ENCODE measurements around the gene RBM20. TPM values are rescaled to one million over a fixed set of nuclear protein-coding genes. Genes with fewer than 3 reads are reported as not detected.
A peak's percentile ranks its signal among the peaks of the same experiment; 100 is the strongest.

The RBM20 gene
- total RNA-seq, 1 experiment from 2014 or later, result 16.5 TPM

GRCh38 chr10:110845192-110845755 is 201.1 kb downstream of the RBM20 start:
- H3K4me1 ChIP-seq (replicated peaks), result peaks cover 3% of the 10 kb centered on the region
- no peak overlapping the region for H3K4me3 ChIP-seq
- H3K27ac ChIP-seq, result no peak overlapping the region
- H3K36me3 ChIP-seq, result no peaks in the 10 kb centered on the region
- H3K9me3 ChIP-seq (replicated peaks), result no peaks in the 10 kb centered on the region
- no peak for DNase-seq (ENCODE audit: low read depth in 1 of 2, low spot score in 2 of 2)
- no peaks in the 10 kb centered on the region for H3K27me3 ChIP-seq (replicated peaks)

GRCh38 chr10:110845756-110846620 is 201.9 kb downstream of the RBM20 start:
- Histone ChIP-seq H3K27me3 (replicated peaks) (no peaks in the 10 kb centered on the region), H3K36me3 (no peaks in the 10 kb centered on the region)

DNA sequence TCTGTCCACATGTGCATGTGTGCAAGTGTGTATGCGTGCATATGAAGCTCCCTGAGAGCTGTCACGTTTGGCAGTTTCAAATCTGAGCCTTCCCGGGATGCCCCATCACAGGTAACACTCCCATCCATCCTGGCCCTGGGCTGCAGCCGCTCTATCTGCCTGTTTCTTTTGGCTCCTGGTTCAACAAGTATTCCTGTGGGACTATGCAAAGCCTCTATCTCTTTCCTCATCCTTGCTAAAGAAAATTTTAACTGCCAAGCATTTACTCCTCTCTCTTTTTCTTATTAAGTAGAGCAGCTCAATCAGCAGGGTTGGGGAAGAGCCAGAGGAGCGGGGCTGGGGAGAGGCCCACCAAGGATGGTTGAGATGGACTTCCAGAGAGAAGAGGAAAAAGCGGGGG is 203.2 kb downstream of the RBM20 start:
- Histone ChIP-seq H3K9me3 (replicated peaks) (no peaks in the 10 kb centered on the region), H3K27me3 (replicated peaks) (no peaks in the 10 kb centered on the region), H3K36me3 (no peaks in the 10 kb centered on the region), H3K4me1 (replicated peaks) (peaks cover 13% of the 10 kb centered on the region), H3K4me3 (no peak overlapping the region), H3K27ac (no peak overlapping the region)
- no peak for DNase-seq (ENCODE audit: low read depth in 1 of 2, low spot score in 2 of 2)

More at GRCh38 chr10:110845756-110846620, 201.9 kb downstream of the RBM20 start:
- no peak overlapping the region for H3K4me3 ChIP-seq
- DNase-seq (ENCODE audit: low read depth in 1 of 2, low spot score in 2 of 2), result no peak
- no peak overlapping the region for H3K27ac ChIP-seq
- peaks cover 10% of the 10 kb centered on the region for H3K4me1 ChIP-seq (replicated peaks)
- no peaks in the 10 kb centered on the region for H3K9me3 ChIP-seq (replicated peaks)

- DNase-seq (ENCODE audit: low read depth in 1 of 2, low spot score in 2 of 2), result no peak
- Histone ChIP-seq H3K27ac (no peak overlapping the region), H3K27me3 (replicated peaks) (no peaks in the 10 kb centered on the region), H3K36me3 (no peaks in the 10 kb centered on the region), H3K4me3 (no peak overlapping the region), H3K4me1 (replicated peaks) (peaks cover 13% of the 10 kb centered on the region), H3K9me3 (replicated peaks) (no peaks in the 10 kb centered on the region)
These were observed 204.0 kb downstream of the RBM20 start for GRCh38 chr10:110848106-110848505.

DNA sequence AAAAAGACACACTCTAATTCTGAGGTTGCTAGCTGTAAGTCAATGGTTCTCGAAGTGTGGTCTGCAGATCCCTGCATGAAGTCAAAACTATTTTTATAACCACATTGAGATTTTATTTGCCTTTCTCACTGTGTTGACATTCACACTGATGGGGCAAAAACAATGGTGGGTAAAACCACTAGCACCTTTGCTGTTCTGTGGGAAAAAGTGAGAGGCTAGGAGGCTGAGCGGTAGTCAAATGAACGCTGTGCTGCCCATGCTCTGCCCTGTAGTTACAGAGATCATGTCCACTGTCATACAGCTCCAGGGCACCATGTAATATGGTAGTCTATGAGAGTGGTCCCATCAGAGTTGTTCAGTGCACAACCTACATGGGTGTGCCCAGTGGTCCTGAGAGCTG is 206.0 kb downstream of the RBM20 start:
- H3K27ac ChIP-seq, result no peak overlapping the region
- peak in 1 of 2 experiments; percentile 27 for DNase-seq (ENCODE audit: low read depth in 1 of 2, low spot score in 2 of 2)
- no peaks in the 10 kb centered on the region for H3K27me3 ChIP-seq (replicated peaks)
- no peak overlapping the region for H3K4me3 ChIP-seq
- peaks cover 13% of the 10 kb centered on the region for H3K4me1 ChIP-seq (replicated peaks)
- no peaks in the 10 kb centered on the region for H3K9me3 ChIP-seq (replicated peaks)
- no peaks in the 10 kb centered on the region for H3K36me3 ChIP-seq

- H3K27ac ChIP-seq, result 0 out of 2 replicates have a peak overlapping the region, but pooled peaks have one; percentile 4
- no peak overlapping the region for H3K4me3 ChIP-seq
- H3K27me3 ChIP-seq (replicated peaks), result no peaks in the 10 kb centered on the region
- H3K36me3 ChIP-seq, result no peaks in the 10 kb centered on the region
- H3K9me3 ChIP-seq (replicated peaks), result no peaks in the 10 kb centered on the region
- peaks cover 13% of the 10 kb centered on the region for H3K4me1 ChIP-seq (replicated peaks)
- DNase-seq (ENCODE audit: low read depth in 1 of 2, low spot score in 2 of 2), result peak in 1 of 2 experiments; percentile 29
These were observed 207.0 kb downstream of the RBM20 start for GRCh38 chr10:110851020-110851612.

GRCh38 chr10:110852255-110852896 is 208.2 kb downstream of the RBM20 start:
- no peak for DNase-seq (ENCODE audit: low read depth in 1 of 2, low spot score in 2 of 2)

DNA sequence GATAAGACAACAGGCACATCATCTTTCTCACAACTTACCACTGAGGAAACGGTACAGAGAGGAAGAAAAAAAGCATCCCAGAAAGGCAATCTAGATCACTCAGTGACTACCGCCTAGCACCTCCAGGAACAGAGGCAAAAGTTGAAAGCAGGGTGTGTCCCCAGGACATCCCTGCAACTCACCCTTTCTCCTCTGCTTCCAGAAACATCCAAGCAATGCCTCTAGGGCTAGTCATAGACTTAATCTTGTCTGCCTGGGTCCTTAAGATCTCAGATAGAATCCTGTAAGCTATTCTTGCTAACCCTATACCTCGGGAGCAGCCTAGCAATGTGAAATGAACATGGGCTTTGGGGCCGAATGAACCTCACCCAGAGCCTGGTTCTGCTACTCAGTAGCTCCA is 208.8 kb downstream of the RBM20 start:
- no peaks in the 10 kb centered on the region for H3K9me3 ChIP-seq (replicated peaks)
- no peak overlapping the region for H3K27ac ChIP-seq
- DNase-seq (ENCODE audit: low read depth in 1 of 2, low spot score in 2 of 2), result no peak
- H3K27me3 ChIP-seq (replicated peaks), result no peaks in the 10 kb centered on the region
- no peaks in the 10 kb centered on the region for H3K36me3 ChIP-seq
- H3K4me3 ChIP-seq, result no peak overlapping the region
- peaks cover 13% of the 10 kb centered on the region for H3K4me1 ChIP-seq (replicated peaks)

More at GRCh38 chr10:110852255-110852896, 208.2 kb downstream of the RBM20 start:
- no peaks in the 10 kb centered on the region for H3K27me3 ChIP-seq (replicated peaks)
- no peak overlapping the region for H3K4me3 ChIP-seq
- H3K36me3 ChIP-seq, result no peaks in the 10 kb centered on the region
- no peaks in the 10 kb centered on the region for H3K9me3 ChIP-seq (replicated peaks)
- H3K4me1 ChIP-seq (replicated peaks), result peaks cover 13% of the 10 kb centered on the region
- no peak overlapping the region for H3K27ac ChIP-seq

DNA sequence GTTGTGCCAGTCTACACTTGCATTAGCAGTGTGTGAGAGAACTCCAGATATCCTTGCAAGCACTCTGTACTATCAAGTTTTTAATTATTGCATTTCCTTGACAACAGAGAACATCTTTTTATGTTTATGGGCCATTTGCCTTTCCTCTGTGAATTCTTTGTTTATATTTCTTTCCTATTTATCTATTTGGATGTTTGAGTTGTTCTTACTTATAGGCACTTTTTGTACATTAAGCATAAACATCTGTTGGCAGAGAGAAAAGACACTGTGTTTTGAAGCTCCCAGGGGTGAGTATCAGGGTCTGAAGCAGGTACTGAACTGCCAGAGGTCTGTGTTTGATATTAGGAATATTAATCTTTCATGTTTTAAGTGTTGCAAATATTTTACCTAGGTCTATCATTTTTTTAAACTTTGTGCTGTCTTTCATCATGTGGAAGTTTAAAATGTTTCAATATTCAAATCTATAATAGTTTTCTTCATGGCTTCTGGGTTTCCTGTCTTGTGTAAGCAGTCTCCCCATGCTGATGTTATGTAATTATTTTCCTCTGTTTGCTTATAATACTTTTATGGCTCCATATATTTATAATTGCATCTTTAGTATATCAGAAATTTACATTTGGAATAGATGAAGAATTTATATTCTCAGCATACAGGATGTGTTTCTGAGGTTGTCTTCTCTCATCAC is 209.9 kb downstream of the RBM20 start:
- no peak for DNase-seq (ENCODE audit: low read depth in 1 of 2, low spot score in 2 of 2)

GRCh38 chr10:110857265-110858171 is 213.4 kb downstream of the RBM20 start:
- DNase-seq (ENCODE audit: low read depth in 1 of 2, low spot score in 2 of 2), result no peak

More for the DNA sequence above, 209.9 kb downstream of the RBM20 start:
- peaks cover 13% of the 10 kb centered on the region for H3K4me1 ChIP-seq (replicated peaks)
- H3K27me3 ChIP-seq (replicated peaks), result no peaks in the 10 kb centered on the region
- H3K4me3 ChIP-seq, result no peak overlapping the region
- no peaks in the 10 kb centered on the region for H3K36me3 ChIP-seq
- no peak overlapping the region for H3K27ac ChIP-seq
- H3K9me3 ChIP-seq (replicated peaks), result no peaks in the 10 kb centered on the region

GRCh38 chr10:110858297-110858934 is 214.3 kb downstream of the RBM20 start:
- Histone ChIP-seq H3K9me3 (replicated peaks) (no peaks in the 10 kb centered on the region), H3K27me3 (replicated peaks) (no peaks in the 10 kb centered on the region), H3K36me3 (no peaks in the 10 kb centered on the region), H3K27ac (no peak overlapping the region), H3K4me1 (replicated peaks) (peaks cover 5% of the 10 kb centered on the region; the same call in 1 of the 2 replicates), H3K4me3 (no peak overlapping the region)
- no peak for DNase-seq (ENCODE audit: low read depth in 1 of 2, low spot score in 2 of 2)

More at GRCh38 chr10:110857265-110858171, 213.4 kb downstream of the RBM20 start:
- H3K9me3 ChIP-seq (replicated peaks), result no peaks in the 10 kb centered on the region
- H3K4me1 ChIP-seq (replicated peaks), result peaks cover 5% of the 10 kb centered on the region; the same call in 1 of the 2 replicates
- H3K36me3 ChIP-seq, result no peaks in the 10 kb centered on the region
- H3K4me3 ChIP-seq, result no peak overlapping the region
- H3K27ac ChIP-seq, result no peak overlapping the region
- no peaks in the 10 kb centered on the region for H3K27me3 ChIP-seq (replicated peaks)
